SJCRH30 (cell line): ENCODE data around the gene HOXB2. TPM values are rescaled to one million over a fixed set of nuclear protein-coding genes. Genes with fewer than 3 reads are reported as not detected.
A peak's percentile ranks its signal among the peaks of the same experiment; 100 is the strongest.
"Not testable (repeated sequence)": the region's sequence is repeated elsewhere in the genome, so short reads cannot be mapped to it uniquely, and the experiment has no call there.

Experiments used
- DNase-seq, 2 experiments: peaks; one replicate each; pipeline ENCODE4 v3.0.0-alpha.2; 2015 to 2020
- H3K27ac ChIP-seq: fragments of 250-450 bp; sonication (Bioruptor Pico); 2 replicates; pipeline ENCODE4 v1.5.1; 2020; ENCODE audit warnings: mild to moderate bottlenecking, moderate library complexity
- H3K27me3 ChIP-seq: fragments of 250-450 bp; sonication (Bioruptor Pico); 2 replicates; pipeline ENCODE4 v1.5.1; 2020; ENCODE audit warnings: mild to moderate bottlenecking, moderate library complexity
- H3K36me3 ChIP-seq: fragments of 250-450 bp; sonication (Bioruptor Pico); 2 replicates; pipeline ENCODE4 v1.5.1; 2020; ENCODE audit warnings: mild to moderate bottlenecking, moderate library complexity
- H3K4me1 ChIP-seq: fragments of 250-450 bp; sonication (Bioruptor Pico); 2 replicates; pipeline ENCODE4 v1.5.1; 2020; ENCODE audit warnings: mild to moderate bottlenecking, moderate library complexity
- H3K4me3 ChIP-seq: fragments of 250-450 bp; sonication (Bioruptor Pico); 2 replicates; pipeline ENCODE4 v1.5.1; 2020; ENCODE audit warnings: mild to moderate bottlenecking, moderate library complexity
- H3K9me3 ChIP-seq: fragments of 250-450 bp; sonication (Bioruptor Pico); replicated peaks from 2 replicates; pipeline ENCODE4 v1.5.1; 2020; ENCODE audit warnings: mild to moderate bottlenecking, moderate library complexity
- total RNA-seq: library from RNA; depleted of rRNA; stranded (reverse); fragments of >200 nt; shearing (Covaris generic); gene quantifications from 2 replicates; pipeline ENCODE4 v1.2.3, GENCODE V29; 2014

HOXB2 gene
- total RNA-seq, 1 experiment from 2014 or later: 7.6 TPM

DNA sequence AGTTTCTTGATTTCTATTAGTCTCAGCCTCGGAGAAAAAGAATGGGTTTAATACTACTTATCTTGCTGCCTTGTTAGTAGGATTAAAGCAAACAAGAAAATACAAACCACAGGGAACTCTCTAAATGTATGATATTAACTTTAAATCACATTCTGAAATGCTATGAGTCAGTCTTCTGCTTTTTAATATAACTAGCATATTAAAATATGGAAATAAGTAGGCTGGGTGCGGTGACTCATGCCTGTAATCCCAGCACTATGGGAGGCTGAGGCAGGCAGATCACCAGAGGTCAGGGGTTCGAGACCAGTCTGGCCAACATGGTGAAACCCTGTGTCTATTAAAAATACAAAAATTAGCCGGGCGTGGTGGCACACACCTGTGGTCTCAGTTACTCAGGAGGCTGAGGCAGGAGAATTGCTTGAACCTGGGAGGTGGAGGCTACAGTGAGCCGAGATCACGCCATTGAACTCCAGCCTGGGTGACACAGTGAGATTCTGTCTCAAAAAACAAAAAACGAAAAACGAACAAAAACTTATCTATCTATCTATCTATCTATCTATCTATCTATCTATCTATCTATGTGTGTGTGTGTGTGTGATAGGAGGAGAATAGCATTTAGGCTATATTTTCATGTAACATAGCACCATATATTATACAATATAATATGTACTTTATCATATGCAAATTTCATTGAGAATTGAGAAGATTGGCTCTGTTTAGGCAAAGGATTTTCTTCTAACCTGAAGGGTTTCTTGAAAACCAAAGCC is 8.9 kb downstream of the HOXB2 start:
- not testable (repeated sequence) for H3K36me3 ChIP-seq, H3K9me3 ChIP-seq, H3K4me1 ChIP-seq, DNase-seq, H3K27ac ChIP-seq, H3K27me3 ChIP-seq, H3K4me3 ChIP-seq

DNA sequence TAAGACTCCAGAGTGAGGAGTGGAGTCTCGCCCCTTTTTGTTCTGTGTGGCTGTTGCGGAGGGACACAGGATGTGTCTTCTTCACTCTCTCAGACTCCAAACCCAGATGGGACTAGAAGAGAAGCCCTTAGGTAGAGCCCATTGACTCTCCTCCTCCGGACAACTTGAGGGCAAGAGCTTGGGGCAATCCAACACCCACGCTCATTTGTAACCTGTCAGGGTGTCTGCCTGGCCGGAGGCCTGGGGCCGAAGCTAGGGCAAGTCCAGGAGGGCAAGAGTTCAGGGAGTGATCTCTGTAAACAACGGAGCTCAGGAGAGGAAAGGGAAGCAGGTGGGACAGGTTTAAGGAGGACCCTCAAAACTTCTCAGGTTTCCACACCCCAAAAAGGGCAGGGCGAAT is 12.6 kb downstream of the HOXB2 start:
- Histone ChIP-seq H3K36me3 (no peaks in the 10 kb centered on the region), H3K4me3 (no peak overlapping the region), H3K9me3 (no peaks in the 10 kb centered on the region), H3K27ac (no peak overlapping the region), H3K4me1 (peaks cover 17% of the 10 kb centered on the region), H3K27me3 (no peaks in the 10 kb centered on the region)
- no peak for DNase-seq

DNA sequence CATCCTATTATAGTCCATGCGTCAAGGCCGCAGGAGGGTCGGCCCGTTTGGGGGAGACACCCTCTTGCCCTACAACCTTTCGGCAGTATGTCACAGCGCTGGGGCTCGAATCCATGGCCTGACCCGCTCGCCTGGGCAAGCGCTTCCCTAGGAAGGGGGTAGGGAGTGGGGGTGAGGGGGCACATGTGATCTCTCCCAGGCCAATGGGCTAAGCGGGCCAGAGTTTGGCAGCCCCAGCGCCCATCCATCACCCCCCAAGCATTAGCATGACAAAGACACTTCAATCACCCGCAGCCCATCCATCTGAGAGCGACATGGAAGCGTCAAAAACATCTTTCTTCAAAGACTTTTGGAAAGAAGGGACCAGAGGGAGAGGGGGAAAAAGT is 14.0 kb downstream of the HOXB2 start, which contains the start of gene HOXB1:
TSS of gene HOXB1 (minus strand) at position 125 of the 386 bp plus-strand sequence. CDS start at position 18, 107 bp downstream.
- Histone ChIP-seq H3K4me1 (peaks cover 10% of the 10 kb centered on the region), H3K27ac (no peak within 1 kb of the TSS), H3K27me3 (no peaks in the 10 kb centered on the region), H3K4me3 (no peak within 1 kb of the TSS), H3K36me3 (no peaks in the 10 kb centered on the region), H3K9me3 (no peaks in the 10 kb centered on the region)
- DNase-seq: no peak

DNA sequence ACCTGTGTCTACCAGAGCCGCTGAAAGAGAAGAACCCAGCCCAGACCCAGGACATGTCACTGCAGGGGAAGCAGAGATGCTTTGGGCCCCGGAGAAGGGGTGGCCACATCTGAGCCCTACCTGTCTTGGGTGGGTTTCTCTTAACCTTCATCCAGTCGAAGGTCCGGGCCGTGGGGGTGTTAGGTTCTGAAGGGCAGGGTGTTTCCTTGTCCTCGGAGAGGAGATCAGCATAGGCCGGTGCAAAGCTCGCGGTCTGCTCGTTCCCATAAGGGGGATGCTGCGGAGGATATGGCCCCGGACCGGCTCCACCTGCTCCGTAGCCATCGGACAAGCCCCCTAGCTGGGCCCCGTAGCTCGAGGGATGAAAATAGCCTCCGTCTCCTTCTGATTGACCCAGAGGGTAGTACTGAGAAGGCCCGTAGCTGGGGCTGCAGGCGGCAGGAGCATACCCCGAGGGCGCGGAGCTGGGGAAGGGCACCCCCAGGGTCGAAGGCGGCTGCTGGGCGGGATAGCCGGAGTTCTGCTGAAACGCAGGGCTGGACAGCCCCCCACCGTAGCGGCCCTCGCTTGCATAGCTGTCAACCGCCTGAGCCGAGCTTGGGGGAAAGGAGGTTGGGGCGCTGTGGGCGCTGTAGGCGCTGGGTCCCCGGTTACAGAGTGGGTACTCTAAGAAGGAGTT is 14.6 kb downstream of the HOXB2 start:
- DNase-seq: no peak
- Histone ChIP-seq H3K36me3 (no peaks in the 10 kb centered on the region), H3K4me1 (peaks cover 10% of the 10 kb centered on the region), H3K4me3 (no peak overlapping the region), H3K9me3 (no peaks in the 10 kb centered on the region), H3K27ac (no peak overlapping the region), H3K27me3 (no peaks in the 10 kb centered on the region)

DNA sequence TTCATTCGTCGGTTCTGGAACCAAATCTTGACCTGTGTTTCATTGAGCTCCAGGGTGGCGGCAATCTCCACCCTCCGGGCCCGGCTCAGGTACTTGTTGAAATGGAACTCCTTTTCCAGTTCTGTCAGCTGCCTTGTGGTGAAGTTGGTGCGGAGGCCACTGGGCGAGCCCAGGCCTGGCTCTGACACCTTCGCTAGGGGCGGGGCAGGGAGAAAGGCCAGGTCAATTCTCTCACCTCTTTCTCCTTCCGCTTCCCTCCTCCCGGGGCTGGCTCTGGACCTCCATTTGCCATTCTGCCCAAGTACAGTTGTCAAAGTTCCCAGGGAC is 15.3 kb downstream of the HOXB2 start:
- H3K4me3 ChIP-seq: no peak overlapping the region
- no peak overlapping the region for H3K27ac ChIP-seq
- no peak for DNase-seq
- H3K27me3 ChIP-seq: no peaks in the 10 kb centered on the region
- peaks cover 10% of the 10 kb centered on the region for H3K4me1 ChIP-seq
- H3K36me3 ChIP-seq: no peaks in the 10 kb centered on the region
- no peaks in the 10 kb centered on the region for H3K9me3 ChIP-seq

DNA sequence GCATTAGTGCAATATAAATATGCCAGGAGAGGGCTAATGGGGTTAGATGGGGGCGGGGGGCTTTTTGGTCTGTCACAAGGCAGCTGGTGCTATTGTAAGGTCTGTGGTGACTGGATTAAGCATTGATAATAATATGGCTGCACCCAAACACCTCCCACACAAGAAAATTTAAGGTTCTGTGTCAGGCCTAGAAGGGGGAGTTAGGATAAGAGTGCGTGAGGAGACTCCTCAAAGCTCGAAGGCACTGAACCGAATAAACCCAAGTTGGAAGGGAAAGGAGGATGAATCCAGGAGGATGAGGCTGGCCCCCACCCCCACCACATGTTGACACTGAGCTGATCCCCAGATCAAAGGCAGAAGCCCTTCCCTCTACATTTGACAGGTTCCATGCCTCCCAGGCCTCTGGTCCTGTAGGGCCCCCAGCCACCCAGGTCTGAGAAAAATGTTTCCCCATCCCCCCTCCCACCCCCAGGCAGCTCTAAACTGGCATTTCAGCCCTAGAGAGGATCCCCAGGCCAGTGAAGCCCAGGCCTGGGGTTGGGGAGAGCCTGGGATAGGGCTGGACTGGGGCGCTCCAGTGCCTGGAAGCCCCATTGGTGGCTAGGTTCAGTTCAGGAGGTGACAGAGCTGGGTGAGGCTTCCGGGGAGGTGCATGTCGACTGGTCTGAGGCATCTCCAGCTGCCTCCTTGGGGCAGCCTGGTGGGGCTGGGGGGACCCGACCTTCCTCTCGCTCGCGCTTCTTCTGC is 15.8 kb downstream of the HOXB2 start:
- Histone ChIP-seq H3K27ac (no peak overlapping the region), H3K36me3 (no peaks in the 10 kb centered on the region), H3K9me3 (no peaks in the 10 kb centered on the region), H3K4me1 (peaks cover 10% of the 10 kb centered on the region), H3K27me3 (no peaks in the 10 kb centered on the region), H3K4me3 (no peak overlapping the region)
- DNase-seq: no peak

DNA sequence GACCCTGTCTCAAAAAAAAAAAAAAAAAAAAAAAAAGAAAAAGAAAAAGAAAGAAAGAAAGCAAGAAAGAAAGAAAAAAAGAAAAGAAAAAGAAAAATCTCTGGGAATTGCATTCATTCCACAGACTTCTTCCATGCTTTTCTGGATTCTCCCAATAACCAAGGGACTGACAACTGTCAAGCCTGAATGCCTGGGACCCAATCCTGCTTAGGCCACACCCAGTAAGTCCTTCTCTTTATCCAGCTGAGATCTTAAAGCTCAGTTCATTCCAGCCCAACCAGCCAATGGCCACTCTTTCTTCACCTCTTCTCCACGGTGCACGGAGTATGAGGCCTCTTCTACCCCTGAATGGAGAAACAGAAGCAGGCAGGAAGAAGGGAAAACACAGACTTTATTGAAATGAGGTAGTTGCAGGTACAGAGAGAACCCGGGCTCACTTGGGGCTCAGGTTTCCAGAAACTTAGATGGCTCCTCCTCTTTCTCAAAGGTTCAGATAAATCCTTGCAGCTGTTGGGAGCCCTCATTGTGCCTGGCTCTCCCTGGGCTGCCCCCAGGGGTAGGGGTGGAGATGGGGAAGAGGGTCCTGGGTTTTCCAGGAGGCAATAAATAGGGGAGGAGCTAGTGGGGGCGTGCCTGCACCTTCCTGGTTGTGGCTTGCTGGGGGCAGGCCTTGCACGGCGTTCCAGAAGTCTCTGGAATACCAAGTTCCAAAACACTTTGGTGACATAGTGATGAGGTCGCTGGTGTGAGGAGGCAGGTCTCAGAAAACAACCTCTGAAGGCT is 16.6 kb downstream of the HOXB2 start:
- Histone ChIP-seq H3K27ac (no peak overlapping the region), H3K27me3 (no peaks in the 10 kb centered on the region), H3K36me3 (no peaks in the 10 kb centered on the region), H3K4me1 (peaks cover 10% of the 10 kb centered on the region), H3K9me3 (no peaks in the 10 kb centered on the region), H3K4me3 (no peak overlapping the region)
- peak; percentile 65 to 82 for DNase-seq

DNA sequence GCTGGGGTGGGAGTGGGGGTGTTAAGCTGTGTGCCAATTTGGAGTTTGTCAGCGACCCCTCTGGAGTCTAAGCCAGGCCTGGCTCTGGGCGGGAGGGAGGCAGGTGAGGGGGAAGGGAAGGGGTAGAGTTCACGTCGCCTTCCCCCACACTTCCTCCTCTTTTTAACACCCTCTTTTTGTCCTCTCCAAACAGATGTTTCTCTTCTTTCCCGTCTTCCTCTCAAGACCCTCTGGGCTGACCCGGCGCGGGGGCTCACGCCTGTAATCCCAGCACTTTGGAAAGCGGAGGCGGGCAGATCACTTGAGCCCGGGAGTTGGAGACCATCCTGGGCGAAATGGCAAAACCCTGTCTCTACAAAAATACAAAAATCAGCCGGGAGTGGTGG is 17.4 kb downstream of the HOXB2 start:
- DNase-seq: no peak
- no peaks in the 10 kb centered on the region for H3K27me3 ChIP-seq
- no peak overlapping the region for H3K27ac ChIP-seq
- H3K4me1 ChIP-seq: peaks cover 10% of the 10 kb centered on the region
- no peaks in the 10 kb centered on the region for H3K36me3 ChIP-seq
- no peaks in the 10 kb centered on the region for H3K9me3 ChIP-seq
- H3K4me3 ChIP-seq: peak overlapping the region; percentile 31

DNA sequence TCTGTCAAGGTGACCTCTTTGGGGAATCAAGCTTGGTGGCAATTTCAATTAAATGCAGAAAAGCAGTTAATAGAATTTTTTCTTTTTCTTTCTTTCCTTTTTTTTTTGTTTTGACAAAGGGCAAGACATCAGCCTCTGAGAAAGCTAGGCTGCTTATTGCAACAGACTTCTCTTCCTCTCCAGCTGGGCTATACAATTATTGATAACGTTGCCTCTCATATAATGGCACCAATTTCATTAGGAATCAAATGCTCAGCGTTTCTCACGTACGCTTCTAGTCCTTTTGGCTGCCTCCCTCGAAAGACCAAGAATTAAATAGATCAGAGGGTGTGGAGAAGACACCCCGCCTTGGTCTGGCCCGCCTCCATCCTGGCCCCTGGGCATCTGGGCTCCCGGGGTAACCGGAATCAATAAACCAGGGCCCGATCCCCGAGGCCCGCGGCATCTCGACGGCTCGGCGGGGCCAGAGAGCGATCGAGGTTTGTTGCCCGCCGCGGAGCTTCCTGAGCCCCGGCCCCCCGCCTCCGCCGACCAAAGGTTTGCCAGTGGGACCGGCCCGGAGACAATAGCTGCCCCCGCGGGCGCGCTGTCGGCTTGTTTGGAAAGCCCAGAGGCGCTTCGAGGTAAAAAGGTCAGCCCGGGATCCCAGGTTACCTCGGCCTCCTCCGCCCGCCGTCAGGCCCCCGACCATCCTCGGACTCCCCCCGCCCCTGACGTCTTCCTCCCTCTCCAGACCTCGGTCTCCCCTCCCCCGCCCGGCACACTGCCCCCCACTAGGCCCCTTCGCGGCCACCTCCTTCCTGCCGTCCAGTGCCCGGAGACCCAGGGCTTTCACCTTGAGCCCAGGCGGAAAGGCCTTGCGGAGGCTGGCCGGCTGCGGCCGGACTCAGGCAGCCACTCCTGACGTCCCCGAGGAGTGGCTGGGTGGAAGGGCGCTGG is 18.0 kb downstream of the HOXB2 start:
- no peaks in the 10 kb centered on the region for H3K27me3 ChIP-seq

DNA sequence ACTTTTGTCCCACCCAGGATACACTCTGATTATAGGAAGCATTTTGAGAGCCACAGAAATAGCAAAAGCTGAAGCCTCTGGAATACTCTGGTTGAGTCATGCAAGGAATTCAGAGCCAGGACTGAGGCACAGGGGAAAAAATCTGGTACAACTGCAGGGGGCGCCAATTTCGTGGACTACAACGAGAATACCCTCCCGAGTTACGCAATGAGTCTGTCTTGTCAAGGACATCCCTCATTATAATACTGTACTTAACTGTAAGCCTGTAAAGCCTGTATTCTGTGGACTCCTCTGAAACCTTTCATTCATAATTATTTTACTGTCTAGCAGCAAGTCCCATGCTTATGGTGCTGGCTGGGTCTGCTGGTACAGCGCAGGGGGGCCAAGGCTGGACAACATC is 21.9 kb downstream of the HOXB2 start:
- DNase-seq: no peak

More for the DNA sequence above, 18.0 kb downstream of the HOXB2 start:
- no peak for DNase-seq
- H3K9me3 ChIP-seq: no peaks in the 10 kb centered on the region
- no peaks in the 10 kb centered on the region for H3K36me3 ChIP-seq
- H3K4me1 ChIP-seq: peaks cover 14% of the 10 kb centered on the region
- peak overlapping the region; percentile 31 for H3K4me3 ChIP-seq
- H3K27ac ChIP-seq: no peak overlapping the region

DNA sequence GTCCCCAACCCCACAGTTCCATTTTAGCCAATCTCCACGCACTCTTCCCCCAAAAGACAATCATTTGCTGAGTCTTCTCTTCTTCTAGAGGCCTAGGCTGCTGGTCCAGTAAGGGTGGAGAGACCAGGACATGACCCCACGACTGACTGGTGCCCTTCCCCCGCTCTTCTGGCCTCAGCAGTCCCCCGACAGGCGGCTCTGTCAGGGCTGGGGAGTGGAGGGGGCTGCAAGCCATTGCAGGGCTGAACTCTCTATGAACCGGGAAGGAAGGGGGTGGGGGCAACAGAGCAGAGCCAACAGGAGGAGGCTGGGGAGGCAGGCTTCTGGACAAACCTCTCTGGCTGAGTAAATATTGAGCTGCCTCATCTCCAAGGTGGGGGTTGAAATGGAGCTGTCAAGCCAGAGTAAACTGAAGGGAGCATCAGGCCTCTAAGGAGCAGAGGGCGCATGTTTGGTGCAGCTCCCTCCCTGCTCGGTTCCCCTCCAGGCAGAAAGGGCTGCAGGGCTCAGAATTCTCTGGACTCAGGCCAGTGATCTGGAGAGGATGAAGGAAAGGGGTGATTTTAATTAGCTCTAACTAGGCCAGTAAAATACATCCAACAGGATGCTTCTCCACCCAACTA is 22.8 kb downstream of the HOXB2 start:
- Histone ChIP-seq H3K4me1 (peaks cover 4% of the 10 kb centered on the region; the same call in 1 of the 2 replicates), H3K4me3 (no peak overlapping the region), H3K27me3 (0 out of 2 replicates have a peak, but pooled peaks cover 4% of the 10 kb centered on the region), H3K9me3 (no peaks in the 10 kb centered on the region), H3K27ac (no peak overlapping the region), H3K36me3 (no peaks in the 10 kb centered on the region)
- peak in 1 of 2 experiments; percentile 26 for DNase-seq

More for the DNA sequence above, 21.9 kb downstream of the HOXB2 start:
- peaks cover 8% of the 10 kb centered on the region for H3K4me1 ChIP-seq
- H3K36me3 ChIP-seq: no peaks in the 10 kb centered on the region
- no peak overlapping the region for H3K4me3 ChIP-seq
- no peak overlapping the region for H3K27ac ChIP-seq
- H3K9me3 ChIP-seq: no peaks in the 10 kb centered on the region
- H3K27me3 ChIP-seq: no peaks in the 10 kb centered on the region

DNA sequence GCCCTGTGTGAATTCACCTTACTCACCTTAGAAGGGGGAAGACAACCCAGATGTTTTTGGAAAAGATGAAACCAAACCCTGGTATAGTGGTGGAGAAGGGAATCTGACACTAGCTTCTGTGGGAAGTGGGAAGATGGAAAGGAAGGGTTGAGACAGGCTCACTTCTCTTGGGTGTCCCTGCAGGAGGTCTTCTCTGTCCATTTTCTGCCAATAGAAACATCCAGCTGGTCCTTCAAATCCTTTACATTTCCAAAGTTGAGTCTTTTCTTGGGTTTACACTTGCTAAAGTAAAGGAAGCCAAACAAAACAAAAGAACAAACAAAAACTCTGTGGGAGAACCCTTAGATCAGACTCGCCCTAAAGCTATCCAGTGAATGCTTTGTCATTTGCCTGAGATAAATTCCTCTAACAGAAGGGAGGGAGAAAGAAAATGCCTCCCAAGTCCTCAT is 24.3 kb downstream of the HOXB2 start:
- H3K36me3 ChIP-seq: no peaks in the 10 kb centered on the region
- no peak overlapping the region for H3K4me3 ChIP-seq
- peaks cover 4% of the 10 kb centered on the region; the same call in 1 of the 2 replicates for H3K4me1 ChIP-seq
- no peak overlapping the region for H3K27ac ChIP-seq
- H3K27me3 ChIP-seq: 0 out of 2 replicates have a peak, but pooled peaks cover 4% of the 10 kb centered on the region
- no peak for DNase-seq
- no peaks in the 10 kb centered on the region for H3K9me3 ChIP-seq

DNA sequence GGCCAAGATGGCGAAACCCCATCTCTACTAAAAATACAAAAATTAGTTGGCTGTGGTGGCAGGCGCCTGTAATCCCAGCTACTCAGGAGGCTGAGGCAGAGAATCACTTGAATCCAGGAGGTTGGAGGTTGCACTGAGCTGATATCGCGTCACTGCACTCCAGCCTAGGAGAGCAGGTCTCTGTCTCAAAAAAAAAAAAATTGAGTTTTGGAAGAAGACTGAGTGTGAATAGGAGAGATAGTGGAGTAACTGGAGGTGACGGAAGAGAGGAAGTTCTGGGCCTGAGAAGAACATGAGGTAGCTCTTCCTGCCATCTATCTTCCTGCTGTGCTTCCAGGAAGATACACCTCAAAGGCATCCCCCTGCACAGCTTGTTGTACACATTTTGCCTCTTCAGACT is 25.5 kb downstream of the HOXB2 start:
- peaks cover 4% of the 10 kb centered on the region; the same call in 1 of the 2 replicates for H3K4me1 ChIP-seq
- no peaks in the 10 kb centered on the region for H3K9me3 ChIP-seq
- H3K4me3 ChIP-seq: no peak overlapping the region
- peaks cover 7% of the 10 kb centered on the region; the same call in 1 of the 2 replicates for H3K27me3 ChIP-seq
- no peak overlapping the region for H3K27ac ChIP-seq
- DNase-seq: no peak
- H3K36me3 ChIP-seq: no peaks in the 10 kb centered on the region
